Colonic mucosa (tissue), 4 donors: ENCODE measurements around the gene GLTP. TPM values are rescaled to one million over a fixed set of nuclear protein-coding genes. Genes with fewer than 3 reads are reported as not detected.
"Not testable (repeated sequence)": the region's sequence is repeated elsewhere in the genome, so short reads cannot be mapped to it uniquely, and the experiment has no call there.

Experiments used
- DNase-seq: peaks from one replicate; pipeline ENCODE4 v3.0.0-alpha.2; 2020
- H3K27ac ChIP-seq: fragments of 200-600 bp; one replicate; pipeline ENCODE4 v1.8.0; 2021
- H3K27me3 ChIP-seq: fragments of 200-600 bp; one replicate; pipeline ENCODE4 v1.8.0; 2021
- H3K36me3 ChIP-seq: fragments of 200-600 bp; one replicate; pipeline ENCODE4 v1.8.0; 2021
- H3K4me1 ChIP-seq: fragments of 200-600 bp; one replicate; pipeline ENCODE4 v1.8.0; 2021; ENCODE audit warnings: mild to moderate bottlenecking
- H3K4me3 ChIP-seq: fragments of 200-600 bp; one replicate; pipeline ENCODE4 v1.8.0; 2021
- H3K9ac ChIP-seq, 2 donors: one replicate each; pipeline ENCODE4 v1.7.0; 2013; ENCODE audit warnings: control low read depth in 2 of 2, low read depth in 2 of 2, low read length in 2 of 2
- H3K9me3 ChIP-seq: fragments of 200-600 bp; one replicate; pipeline ENCODE4 v1.8.0; 2021
- intact Hi-C: fragments of 100-400 bp; cut with DNase I; formaldehyde crosslinking; loops from one replicate; pipeline ENCODE4 v1.14.1; 2022
- total RNA-seq, 2 donors: library from RNA; stranded (reverse); fragmentation: NEBNext Ultra II Directional in 1 of 2; extraction: Animal tissue kit (Norgen Biotek cat#: 25700) in 1 of 2; gene quantifications; one replicate each; pipeline ENCODE4 v1.2.1, GENCODE V29; 2021
- TF ChIP-seq, protein P1 (sequence below): fragments of 200-600 bp; IDR thresholded peaks from one replicate; pipeline ENCODE4 v1.8.0; 2022; ENCODE audit warnings: antibody characterized with exemption, mild to moderate bottlenecking
- donor health status: healthy.
- donor health status: DM: no; HTN: no; CAD: no.
- donor health status: DM: no; HTN: no; CAD: no.

Gene GLTP
- total RNA-seq, 2 donors from 2014 or later: 72.0 to 76.3 TPM

DNA sequence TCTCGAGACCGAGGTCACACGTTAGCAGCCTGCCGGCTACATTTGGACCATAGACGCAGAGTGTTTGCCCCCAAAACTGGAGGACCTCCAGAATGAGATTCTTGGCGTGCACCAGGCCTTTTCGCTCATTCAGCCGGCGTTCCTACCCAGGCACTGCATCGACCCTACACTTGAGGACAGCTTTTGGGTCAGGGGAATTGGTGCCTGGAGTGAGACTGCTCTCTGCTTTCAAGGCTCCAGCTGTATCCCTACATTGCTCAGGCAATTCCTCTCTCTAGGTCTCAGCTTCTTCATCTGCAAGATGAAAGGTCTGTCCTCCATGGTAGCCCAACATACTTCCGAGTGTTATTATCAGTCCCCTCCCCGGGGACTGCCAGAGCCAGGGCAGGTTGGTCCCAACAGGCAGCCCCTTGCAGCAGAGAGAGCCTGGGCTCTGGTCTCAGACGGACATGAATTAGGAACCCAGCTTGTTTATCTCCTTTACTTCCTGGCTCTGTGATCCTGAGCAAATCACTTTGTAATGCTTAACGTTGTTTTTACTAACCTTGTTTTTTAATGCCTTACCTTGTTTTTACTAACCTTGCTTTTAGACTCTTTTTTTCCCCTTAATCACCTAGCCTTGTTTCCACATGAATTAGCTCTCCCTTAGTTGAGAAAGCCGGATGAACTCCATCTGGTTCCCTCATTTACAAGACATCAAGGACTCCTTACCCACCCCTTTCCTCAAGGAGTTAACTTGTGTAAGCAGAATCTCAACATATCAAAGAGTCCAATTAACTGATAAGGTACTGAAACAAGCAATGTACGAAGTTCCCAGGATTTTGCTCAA is 20.6 kb upstream of the GLTP start:
- DNase-seq: no peak
- H3K4me1 ChIP-seq: no peaks in the 10 kb centered on the region
- peak overlapping the region; percentile 53 for H3K27ac ChIP-seq
- intact Hi-C loops: no loop called here
- no peaks in the 10 kb centered on the region for H3K9me3 ChIP-seq
- H3K9ac ChIP-seq: peak overlapping the region; percentile 81 to 95
- TF ChIP-seq, protein P1, sequence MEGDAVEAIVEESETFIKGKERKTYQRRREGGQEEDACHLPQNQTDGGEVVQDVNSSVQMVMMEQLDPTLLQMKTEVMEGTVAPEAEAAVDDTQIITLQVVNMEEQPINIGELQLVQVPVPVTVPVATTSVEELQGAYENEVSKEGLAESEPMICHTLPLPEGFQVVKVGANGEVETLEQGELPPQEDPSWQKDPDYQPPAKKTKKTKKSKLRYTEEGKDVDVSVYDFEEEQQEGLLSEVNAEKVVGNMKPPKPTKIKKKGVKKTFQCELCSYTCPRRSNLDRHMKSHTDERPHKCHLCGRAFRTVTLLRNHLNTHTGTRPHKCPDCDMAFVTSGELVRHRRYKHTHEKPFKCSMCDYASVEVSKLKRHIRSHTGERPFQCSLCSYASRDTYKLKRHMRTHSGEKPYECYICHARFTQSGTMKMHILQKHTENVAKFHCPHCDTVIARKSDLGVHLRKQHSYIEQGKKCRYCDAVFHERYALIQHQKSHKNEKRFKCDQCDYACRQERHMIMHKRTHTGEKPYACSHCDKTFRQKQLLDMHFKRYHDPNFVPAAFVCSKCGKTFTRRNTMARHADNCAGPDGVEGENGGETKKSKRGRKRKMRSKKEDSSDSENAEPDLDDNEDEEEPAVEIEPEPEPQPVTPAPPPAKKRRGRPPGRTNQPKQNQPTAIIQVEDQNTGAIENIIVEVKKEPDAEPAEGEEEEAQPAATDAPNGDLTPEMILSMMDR: no peak
- no peaks in the 10 kb centered on the region for H3K27me3 ChIP-seq
- peak overlapping the region; percentile 87 for H3K4me3 ChIP-seq
- peaks cover 10% of the 10 kb centered on the region for H3K36me3 ChIP-seq

DNA sequence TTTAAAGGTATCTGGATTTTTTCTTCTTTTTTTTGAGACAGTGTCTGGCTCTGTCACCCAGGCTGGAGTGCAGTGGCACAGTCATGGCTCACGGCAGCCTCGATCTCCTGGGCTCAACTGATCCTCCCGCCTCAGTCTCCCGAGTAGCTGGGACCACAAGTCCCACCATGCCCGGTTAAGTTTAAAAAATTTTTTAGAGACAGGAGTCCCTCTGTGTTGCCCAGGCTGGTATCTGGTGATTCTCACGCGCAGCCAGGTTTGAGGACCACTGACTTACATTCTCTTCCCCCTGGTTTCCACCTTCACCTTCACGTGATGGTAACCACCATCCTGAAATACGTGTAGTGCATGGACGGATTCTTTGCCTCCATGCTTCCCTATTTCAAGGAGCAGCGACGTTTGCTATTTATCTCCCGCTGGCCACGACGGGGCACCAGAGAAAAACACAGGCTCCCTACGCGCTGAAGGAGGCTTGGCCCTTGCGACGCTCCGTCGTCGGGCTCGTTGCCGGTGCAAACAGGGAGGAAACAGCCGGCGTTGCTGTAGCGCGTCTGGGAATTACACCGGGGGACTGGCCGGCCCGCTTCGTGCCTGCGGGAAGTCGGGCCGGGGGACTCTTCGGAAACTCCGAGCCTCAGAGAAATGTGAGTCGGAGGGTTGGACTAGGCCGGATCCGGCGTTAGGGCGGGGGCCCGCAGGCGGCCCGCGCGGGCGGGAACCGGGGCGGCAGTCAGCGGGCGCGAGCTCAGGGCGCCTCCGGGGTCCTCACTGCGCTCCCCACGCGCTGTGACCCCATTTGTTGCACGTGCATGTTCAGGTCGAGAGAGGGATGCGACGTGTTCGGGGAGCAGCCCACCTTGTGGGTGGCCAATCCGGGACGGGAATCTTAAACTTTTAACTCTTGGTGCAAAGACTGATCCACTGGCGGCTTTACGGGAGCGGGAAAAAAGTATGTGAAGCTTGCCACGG is 19.7 kb upstream of the GLTP start, which contains the start of gene TCHP:
TCHP (plus strand) TSS at position 492 of the 969 bp plus-strand sequence. CDS start 2,753 bp downstream, outside the sequence.
- intact Hi-C loops: no loop called here
- no peaks in the 10 kb centered on the region for H3K4me1 ChIP-seq
- H3K9me3 ChIP-seq: no peaks in the 10 kb centered on the region
- DNase-seq: peak; percentile 91
- TF ChIP-seq, protein P1: no peak
- H3K4me3 ChIP-seq: peak within 1 kb of the TSS; percentile 87
- peak within 1 kb of the TSS; percentile 53 for H3K27ac ChIP-seq
- H3K9ac ChIP-seq: peak within 1 kb of the TSS; percentile 81 to 95
- H3K36me3 ChIP-seq: peaks cover 10% of the 10 kb centered on the region
- H3K27me3 ChIP-seq: no peaks in the 10 kb centered on the region

DNA sequence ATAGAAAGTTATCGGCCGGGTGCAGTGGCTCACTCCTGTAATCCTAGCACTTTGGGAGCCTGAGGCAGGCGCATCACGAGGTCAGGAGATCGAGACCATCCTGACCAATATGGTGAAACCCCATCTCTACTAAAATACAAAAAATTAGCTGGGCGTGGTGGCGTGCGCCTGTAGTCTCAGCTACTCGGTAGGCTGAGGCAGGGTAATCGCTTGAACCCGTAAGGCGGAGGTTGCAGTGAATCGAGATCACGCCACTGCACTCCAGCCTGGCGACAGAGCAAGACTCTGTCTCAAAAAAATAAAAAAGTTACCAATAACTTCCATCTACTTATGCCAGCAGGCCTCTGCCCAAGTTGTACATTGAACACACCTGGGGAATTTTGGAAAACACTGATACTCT is 19.0 kb upstream of the GLTP start:
- H3K4me1 ChIP-seq, DNase-seq, H3K27me3 ChIP-seq, H3K9me3 ChIP-seq, H3K27ac ChIP-seq, intact Hi-C loops, H3K36me3 ChIP-seq, H3K4me3 ChIP-seq: not testable (repeated sequence)
- H3K9ac ChIP-seq: peak overlapping the region in 1 of 2 donors; percentile 95

DNA sequence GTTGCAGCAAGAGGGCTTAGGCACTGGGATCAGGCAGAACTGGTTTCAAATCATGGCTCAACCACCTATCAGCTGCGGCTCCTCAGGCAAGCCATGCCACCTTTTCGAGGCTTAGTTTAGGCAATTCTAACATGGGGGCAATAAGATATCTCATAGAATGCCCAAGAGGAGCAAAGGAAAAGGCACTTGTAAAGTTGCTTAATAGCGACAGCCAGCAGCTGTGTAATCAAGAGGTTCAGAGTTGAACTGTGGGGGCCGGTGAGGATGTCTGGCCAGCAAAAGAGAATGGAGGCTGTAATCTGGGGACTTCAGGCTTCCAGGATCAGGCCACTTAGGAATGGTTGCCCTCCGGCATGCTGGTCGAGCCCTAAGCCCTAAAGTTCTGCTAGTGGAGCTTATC is 16.7 kb upstream of the GLTP start:
- H3K9me3 ChIP-seq: no peaks in the 10 kb centered on the region
- no peak for DNase-seq
- H3K4me1 ChIP-seq: no peaks in the 10 kb centered on the region
- no peak overlapping the region for H3K9ac ChIP-seq
- H3K27ac ChIP-seq: no peak overlapping the region
- intact Hi-C loops: no loop called here
- no peaks in the 10 kb centered on the region for H3K27me3 ChIP-seq
- no peak overlapping the region for H3K4me3 ChIP-seq
- TF ChIP-seq, protein P1: no peak
- H3K36me3 ChIP-seq: no peaks in the 10 kb centered on the region

DNA sequence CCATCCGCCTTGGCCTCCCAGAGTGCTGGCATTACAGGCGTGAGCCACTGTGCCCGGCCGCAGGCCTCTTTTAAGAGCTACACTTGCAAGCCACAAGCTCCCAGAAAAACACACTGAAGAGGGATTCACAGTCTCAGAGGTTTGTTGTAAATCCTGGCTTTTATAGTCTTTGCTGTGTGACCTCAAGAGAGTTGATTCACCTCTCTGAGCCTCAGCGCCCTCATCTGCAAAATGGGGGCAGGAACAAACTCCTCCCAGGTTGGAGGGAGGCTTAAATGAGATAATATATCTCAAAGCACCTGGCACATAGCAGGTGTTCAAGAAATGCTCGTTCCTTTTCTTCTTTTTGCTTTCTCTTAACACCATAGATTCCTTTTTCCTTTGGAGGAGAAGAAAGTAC is 15.8 kb upstream of the GLTP start:
- H3K4me1 ChIP-seq: no peaks in the 10 kb centered on the region
- H3K9me3 ChIP-seq: no peaks in the 10 kb centered on the region
- H3K9ac ChIP-seq: no peak overlapping the region
- TF ChIP-seq, protein P1: no peak
- intact Hi-C loops: no loop called here
- DNase-seq: no peak
- no peaks in the 10 kb centered on the region for H3K27me3 ChIP-seq
- no peaks in the 10 kb centered on the region for H3K36me3 ChIP-seq
- H3K27ac ChIP-seq: no peak overlapping the region
- no peak overlapping the region for H3K4me3 ChIP-seq
